Measurements from ENCODE around the gene FMO3. TPM values are rescaled to one million over a fixed set of nuclear protein-coding genes. Genes with fewer than 3 reads are reported as not detected.

The FMO3 gene
- total RNA-seq, 1 donor, result not detected

DNA sequence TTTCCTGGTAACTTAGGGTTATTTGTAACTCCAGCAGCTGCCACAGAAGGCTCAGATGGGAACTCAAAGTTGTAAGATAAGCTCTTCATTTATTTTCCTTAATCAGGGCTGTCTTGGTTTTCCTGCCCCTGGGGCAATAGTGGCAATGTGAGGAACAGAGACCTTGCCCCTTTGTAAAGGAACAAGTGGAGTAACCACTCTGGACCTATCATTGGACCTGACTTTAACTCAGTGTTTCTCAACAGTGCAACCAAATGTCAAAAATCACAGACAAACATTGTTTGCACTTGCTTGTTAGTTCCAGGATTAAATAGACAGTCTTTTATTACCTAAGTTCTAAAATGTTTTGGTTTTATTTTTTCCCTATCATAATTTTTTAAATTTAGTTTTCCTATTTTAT is 2.8 kb upstream of the FMO3 start:
- H3K4me3 ChIP-seq (ENCODE audit: low read depth, low read length), result no peak overlapping the region
- TF ChIP-seq, protein P1, sequence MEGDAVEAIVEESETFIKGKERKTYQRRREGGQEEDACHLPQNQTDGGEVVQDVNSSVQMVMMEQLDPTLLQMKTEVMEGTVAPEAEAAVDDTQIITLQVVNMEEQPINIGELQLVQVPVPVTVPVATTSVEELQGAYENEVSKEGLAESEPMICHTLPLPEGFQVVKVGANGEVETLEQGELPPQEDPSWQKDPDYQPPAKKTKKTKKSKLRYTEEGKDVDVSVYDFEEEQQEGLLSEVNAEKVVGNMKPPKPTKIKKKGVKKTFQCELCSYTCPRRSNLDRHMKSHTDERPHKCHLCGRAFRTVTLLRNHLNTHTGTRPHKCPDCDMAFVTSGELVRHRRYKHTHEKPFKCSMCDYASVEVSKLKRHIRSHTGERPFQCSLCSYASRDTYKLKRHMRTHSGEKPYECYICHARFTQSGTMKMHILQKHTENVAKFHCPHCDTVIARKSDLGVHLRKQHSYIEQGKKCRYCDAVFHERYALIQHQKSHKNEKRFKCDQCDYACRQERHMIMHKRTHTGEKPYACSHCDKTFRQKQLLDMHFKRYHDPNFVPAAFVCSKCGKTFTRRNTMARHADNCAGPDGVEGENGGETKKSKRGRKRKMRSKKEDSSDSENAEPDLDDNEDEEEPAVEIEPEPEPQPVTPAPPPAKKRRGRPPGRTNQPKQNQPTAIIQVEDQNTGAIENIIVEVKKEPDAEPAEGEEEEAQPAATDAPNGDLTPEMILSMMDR (IDR thresholded peaks at IDR 0.05; ENCODE audit: insufficient read depth, low read length), result no peak
- no peak for DNase-seq (ENCODE audit: low read depth)

DNA sequence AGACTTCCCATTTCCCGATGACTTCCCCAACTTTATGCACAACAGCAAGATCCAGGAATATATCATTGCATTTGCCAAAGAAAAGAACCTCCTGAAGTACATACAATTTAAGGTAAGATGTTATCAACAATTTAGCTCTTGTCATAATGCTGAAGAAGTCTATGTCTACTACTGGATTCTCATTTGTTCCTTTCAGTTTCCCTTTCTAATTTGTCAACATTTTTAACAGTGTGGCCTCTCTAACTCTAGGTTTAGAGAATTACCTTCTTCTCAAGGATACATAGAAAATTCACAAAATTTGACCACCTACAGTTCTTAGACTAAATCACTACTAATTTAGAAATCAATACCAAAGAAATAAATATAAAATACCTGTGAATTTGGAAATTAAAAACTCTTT is 13.2 kb downstream of the FMO3 start:
- H3K4me3 ChIP-seq (ENCODE audit: low read depth, low read length), result no peak overlapping the region
- no peak for DNase-seq (ENCODE audit: low read depth)
- TF ChIP-seq, protein P1 (IDR thresholded peaks at IDR 0.05; ENCODE audit: insufficient read depth, low read length), result no peak

DNA sequence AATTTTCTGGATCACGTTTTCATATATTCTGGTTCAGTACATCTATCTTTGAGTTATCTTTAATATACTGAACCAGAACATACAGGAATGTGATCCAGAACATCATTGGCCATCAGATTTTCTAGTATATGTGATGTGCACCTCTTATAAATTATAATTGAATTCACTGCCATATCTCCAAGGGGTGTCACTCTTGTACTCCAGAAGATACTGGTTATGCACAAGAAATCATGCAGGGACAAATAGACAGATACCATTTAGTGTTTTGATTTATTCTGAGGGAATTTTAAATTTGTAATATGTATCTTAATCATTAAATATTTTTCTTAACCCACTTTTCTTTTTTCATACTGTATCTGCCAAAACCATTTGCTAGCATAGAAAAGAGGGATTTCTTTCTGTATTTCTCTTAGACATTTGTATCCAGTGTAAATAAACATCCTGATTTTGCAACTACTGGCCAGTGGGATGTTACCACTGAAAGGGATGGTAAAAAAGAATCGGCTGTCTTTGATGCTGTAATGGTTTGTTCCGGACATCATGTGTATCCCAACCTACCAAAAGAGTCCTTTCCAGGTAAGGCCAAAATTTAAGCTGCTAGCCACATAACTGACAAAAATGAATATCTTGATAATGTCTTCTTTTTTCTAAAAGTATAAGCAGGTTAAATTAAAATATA is 16.7 kb downstream of the FMO3 start:
- no peak overlapping the region for H3K4me3 ChIP-seq (ENCODE audit: low read depth, low read length)
- DNase-seq (ENCODE audit: low read depth), result peak; percentile 33
- TF ChIP-seq, protein P1 (IDR thresholded peaks at IDR 0.05; ENCODE audit: insufficient read depth, low read length), result no peak

DNA sequence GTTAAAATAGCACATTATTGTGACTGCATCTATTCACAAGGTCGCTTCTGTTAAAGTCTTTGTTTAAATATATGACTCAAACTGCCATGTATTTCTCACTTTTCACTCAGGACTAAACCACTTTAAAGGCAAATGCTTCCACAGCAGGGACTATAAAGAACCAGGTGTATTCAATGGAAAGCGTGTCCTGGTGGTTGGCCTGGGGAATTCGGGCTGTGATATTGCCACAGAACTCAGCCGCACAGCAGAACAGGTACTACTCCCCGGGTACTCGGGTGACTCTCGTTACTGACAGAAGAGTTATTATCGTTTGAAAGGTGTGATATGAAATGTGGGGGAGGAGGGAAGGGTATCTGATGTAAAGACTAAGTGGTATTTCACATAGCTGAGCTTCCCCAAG is 17.3 kb downstream of the FMO3 start:
- no peak for DNase-seq (ENCODE audit: low read depth)
- TF ChIP-seq, protein P1 (IDR thresholded peaks at IDR 0.05; ENCODE audit: insufficient read depth, low read length), result no peak
- H3K4me3 ChIP-seq (ENCODE audit: low read depth, low read length), result no peak overlapping the region

DNA sequence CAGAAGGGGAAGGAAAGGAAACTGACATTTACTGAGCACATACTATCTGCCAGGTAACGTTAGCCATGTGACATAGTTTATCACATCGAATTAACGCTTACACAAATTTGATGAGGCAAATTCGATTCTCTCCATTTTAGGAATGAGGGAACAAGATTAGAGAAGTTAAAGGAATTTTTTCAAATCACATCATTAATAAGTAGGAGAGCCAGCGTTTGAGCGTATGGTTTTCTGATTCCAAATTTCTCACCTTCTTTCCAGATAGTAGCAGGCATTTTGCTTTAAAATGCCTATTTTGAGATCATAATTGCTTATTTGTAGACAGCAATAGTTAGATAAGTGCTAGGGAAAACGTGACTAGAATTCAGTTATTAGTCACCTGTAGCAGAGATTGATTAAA is 19.3 kb downstream of the FMO3 start:
- no peak overlapping the region for H3K4me3 ChIP-seq (ENCODE audit: low read depth, low read length)
- DNase-seq (ENCODE audit: low read depth), result no peak
- TF ChIP-seq, protein P1 (IDR thresholded peaks at IDR 0.05; ENCODE audit: insufficient read depth, low read length), result no peak

DNA sequence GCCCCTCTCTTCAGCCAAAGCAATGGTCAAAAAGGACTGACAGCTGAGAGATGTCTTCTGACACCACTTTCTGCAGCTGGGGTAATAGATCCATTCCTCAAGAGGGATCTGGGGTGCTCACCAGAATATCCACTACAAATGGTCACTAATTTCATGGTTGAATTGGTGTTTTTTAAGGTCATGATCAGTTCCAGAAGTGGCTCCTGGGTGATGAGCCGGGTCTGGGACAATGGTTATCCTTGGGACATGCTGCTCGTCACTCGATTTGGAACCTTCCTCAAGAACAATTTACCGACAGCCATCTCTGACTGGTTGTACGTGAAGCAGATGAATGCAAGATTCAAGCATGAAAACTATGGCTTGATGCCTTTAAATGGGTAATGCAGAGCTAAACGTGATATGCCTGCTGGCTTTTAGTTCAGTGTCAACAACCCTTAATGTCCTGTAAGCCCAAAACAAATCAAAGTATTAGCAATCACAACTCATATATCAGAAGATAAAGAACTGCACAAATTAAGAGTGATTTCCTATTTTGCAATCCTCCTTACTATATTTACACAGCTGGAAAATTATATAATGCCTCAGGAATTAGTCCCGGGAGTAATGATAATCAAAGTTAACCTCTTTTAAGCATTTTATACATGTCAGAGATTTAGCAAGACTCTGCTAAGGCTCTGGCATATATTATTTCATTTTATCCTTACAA is 20.1 kb downstream of the FMO3 start:
- TF ChIP-seq, protein P1 (IDR thresholded peaks at IDR 0.05; ENCODE audit: insufficient read depth, low read length), result no peak

More for the DNA sequence above, 20.1 kb downstream of the FMO3 start:
- peak; percentile 73 for DNase-seq (ENCODE audit: low read depth)
- H3K4me3 ChIP-seq (ENCODE audit: low read depth, low read length), result no peak overlapping the region

Data from fibroblast of the aortic adventitia (primary cell).